Ovary (tissue), 3 donors: Measurements from ENCODE around the gene ASMTL.

Source experiments
- CTCF ChIP-seq, 3 donors: fragments of 450-650 bp in 2 of 3; fragments of 200-600 bp in 1 of 3; IDR thresholded peaks; one replicate each; pipeline versions ENCODE4 v1.5.1 to v1.8.0; 2016 to 2022; ENCODE audit warnings: antibody characterized with exemption in 3 of 3, mild to moderate bottlenecking in 1 of 3
- EP300 ChIP-seq: sonication (generic); formaldehyde crosslinking; IDR thresholded peaks from one replicate; pipeline ENCODE4 v1.6.1; 2017; ENCODE audit warnings: antibody characterized with exemption
- POLR2A ChIP-seq: fragments of 450-650 bp; IDR thresholded peaks from one replicate; pipeline ENCODE4 v1.6.1; 2017; ENCODE audit warnings: antibody characterized with exemption, mild to moderate bottlenecking, moderate library complexity
- donor health status: DM: no; HTN: no; CAD: no.

GRCh38 chrX:1462596-1463251 is 10.0 kb upstream of the ASMTL start:
- TF ChIP-seq CTCF (IDR thresholded peaks at IDR 0.05) (no peak), POLR2A (no peak), EP300 (no peak)
